Ramos (cell line): ENCODE results near the gene COX4I2.
"Not testable (repeated sequence)": the region's sequence is repeated elsewhere in the genome, so short reads cannot be mapped to it uniquely, and the experiment has no call there.

Source experiments
- in situ Hi-C: fragments of 300-500 bp; cut with MboI; formaldehyde crosslinking; loops from one replicate; pipeline ENCODE4 v1.14.3; 2022; ENCODE audit warnings: low sequenced_read_pairs; ENCODE audit not compliant: unreplicated experiment

Gene COX4I2

GRCh38 chr20:31637660-31638059 is at the start of gene COX4I2:
COX4I2 (plus strand) TSS chr20:31637912; CDS start chr20:31639018, 1,106 bp downstream.
- in situ Hi-C loops: loop anchor here (10.0 kb wide), 1 partner anchor 87 kb away; the partner anchor contains the start of gene BCL2L1

GRCh38 chr20:31590717-31591225 is 46.9 kb upstream of the COX4I2 start:
- in situ Hi-C loops: no loop called here

GRCh38 chr20:31593221-31594001 is 44.3 kb upstream of the COX4I2 start:
- in situ Hi-C loops: no loop called here

DNA sequence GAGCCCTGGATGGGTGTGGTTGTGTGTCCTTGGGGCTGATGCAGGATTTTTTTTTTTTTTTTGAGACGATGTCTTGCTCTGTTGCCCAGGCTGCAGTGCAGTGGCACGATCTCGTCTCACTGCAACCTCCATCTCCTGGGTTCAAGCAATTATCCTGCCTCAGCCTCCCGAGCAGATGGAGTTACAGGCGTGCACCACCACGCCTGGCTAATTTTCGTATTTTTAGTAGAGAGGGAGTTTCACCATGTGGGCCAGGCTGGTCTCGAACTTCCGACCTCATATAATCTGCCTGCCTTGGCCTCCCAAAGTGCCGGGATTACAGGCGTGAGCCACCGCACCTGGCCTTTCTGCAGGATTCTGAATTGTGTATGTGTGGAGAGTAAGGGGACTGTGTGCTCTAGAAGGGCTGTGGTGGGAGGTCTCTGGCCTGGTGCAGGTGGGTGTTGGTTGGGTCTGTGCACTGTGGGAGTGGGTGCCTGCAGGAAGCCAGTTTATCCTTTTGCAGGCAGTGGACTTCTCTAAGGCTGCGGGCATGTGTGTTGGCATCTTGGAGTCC is 43.6 kb upstream of the COX4I2 start:
- in situ Hi-C loops: no loop called here

GRCh38 chr20:31594558-31595379 is 42.9 kb upstream of the COX4I2 start:
- in situ Hi-C loops: no loop called here

DNA sequence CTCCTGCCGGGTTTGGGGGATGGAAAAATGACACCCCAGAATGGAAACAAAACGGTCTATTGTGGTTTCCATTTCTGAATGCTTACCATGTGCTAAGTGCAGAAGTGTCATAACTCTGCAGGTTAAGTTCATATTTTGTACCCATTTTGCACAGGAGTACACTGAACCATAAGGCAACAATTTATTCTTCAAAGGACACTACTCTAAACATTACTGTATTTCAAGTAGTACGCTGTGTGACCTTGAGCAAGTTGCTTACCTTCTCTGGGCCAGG is 42.4 kb upstream of the COX4I2 start:
- in situ Hi-C loops: no loop called here

- in situ Hi-C loops: no loop called here
Observed at GRCh38 chr20:31595654-31596411, 41.9 kb upstream of the COX4I2 start.

GRCh38 chr20:31596412-31596715 is 41.3 kb upstream of the COX4I2 start:
- in situ Hi-C loops: not testable (repeated sequence)

DNA sequence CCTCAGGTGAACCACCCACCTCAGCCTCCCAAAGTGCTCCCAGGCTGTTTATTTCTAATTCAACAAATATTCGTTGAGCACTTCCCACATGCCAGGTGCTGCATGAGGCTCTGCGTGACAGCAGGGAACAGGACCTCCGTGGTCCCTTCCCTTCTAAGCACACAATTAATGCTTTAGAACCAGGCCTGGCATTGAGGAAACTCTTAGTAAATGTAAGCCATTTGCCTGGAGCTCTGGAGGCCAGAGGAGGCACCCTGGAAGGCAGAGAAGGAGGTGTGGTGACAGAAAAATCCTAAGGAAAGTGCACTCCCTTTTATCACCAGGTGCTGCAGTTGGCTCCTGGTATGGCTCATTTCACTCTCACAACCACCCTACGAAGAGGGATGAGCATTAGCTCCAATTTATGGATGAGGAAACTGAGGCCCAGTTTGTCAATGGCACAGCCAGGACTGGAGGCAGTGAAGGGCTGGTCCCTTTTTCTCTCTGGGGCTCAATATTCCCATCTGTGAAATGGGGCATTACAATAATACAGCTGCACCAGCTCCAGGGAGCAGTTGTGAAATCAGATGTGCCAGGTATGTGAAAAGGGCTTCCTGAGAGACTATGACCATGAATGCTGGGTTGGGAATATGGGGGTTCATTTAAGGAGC is 40.8 kb upstream of the COX4I2 start:
- in situ Hi-C loops: no loop called here

- in situ Hi-C loops: no loop called here
Observed at GRCh38 chr20:31597481-31597855, 40.2 kb upstream of the COX4I2 start.

DNA sequence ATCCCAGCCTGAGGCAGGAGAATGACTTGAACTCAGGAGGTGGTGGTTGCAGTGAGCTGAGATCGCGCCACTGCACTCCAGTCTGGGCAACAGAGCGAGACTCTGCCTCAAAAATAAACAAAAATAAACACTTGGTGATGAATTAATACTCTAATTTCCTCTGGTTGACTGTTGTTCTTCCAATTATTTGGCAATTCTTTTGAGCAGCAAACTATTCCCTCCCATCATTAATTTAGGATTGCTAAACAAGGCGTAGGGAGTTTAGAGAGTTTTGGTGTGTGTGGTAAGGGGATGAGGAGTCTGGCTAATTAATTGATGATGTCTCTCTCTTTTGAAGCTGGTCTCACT is 35.3 kb upstream of the COX4I2 start:
- in situ Hi-C loops: no loop called here

GRCh38 chr20:31602779-31603441 is 34.8 kb upstream of the COX4I2 start:
- in situ Hi-C loops: no loop called here

GRCh38 chr20:31603822-31604566 is 33.7 kb upstream of the COX4I2 start:
- in situ Hi-C loops: no loop called here

DNA sequence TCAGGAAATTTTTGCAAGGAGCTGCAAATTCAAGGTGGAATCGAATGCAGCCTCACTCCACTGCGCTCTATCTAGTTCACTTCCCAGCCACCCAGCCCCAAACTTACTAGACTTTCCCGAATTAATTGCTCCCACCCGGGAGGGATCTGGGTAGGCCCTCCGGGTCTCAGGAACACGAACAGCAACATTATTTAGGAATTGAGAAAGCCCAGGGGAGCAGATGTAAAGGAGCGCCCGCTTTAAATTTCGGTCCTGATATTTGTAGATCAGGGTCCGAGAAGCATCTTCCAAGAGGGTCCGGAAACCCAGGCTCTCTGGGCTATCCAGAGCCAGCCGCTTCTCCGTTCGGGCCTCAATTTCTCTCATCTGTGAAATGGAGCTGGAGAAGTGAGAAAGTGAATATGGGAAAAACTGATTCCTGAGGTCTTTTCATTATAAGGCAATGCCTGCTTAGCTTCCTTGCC is 33.1 kb upstream of the COX4I2 start:
- in situ Hi-C loops: no loop called here

- in situ Hi-C loops: no loop called here
Observed at GRCh38 chr20:31605031-31605901, 32.4 kb upstream of the COX4I2 start, which contains the start of gene ID1. ID1 (plus strand) TSS chr20:31605289; CDS start chr20:31605388, 99 bp downstream.

DNA sequence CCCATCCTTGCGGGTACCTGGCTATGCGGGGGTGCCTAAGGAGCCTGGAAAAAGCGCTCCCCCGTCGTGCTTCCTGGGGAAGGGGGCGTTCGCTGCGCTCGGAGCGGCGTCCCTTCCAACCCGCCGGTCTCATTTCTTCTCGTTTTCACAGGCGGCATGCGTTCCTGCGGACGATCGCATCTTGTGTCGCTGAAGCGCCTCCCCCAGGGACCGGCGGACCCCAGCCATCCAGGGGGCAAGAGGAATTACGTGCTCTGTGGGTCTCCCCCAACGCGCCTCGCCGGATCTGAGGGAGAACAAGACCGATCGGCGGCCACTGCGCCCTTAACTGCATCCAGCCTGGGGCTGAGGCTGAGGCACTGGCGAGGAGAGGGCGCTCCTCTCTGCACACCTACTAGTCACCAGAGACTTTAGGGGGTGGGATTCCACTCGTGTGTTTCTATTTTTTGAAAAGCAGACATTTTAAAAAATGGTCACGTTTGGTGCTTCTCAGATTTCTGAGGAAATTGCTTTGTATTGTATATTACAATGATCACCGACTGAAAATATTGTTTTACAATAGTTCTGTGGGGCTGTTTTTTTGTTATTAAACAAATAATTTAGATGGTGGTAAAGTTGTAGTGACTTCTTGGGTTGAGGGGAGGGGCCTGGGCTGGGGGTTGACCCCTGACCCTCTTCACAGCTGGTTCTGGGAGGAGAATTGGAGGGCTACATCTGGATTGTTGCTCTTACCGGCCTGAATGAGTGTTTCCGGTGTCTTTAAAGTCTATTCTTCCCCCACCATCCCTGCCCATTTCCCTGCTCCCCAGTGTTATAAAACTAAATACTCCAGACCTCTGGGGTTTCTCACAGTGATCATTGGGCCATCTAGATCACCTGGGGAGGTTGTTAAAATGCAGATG is 31.6 kb upstream of the COX4I2 start:
- in situ Hi-C loops: no loop called here
